Measurements from ENCODE around the gene FLRT1.

Gene FLRT1

GRCh38 chr11:64017945-64018224 is 17.8 kb upstream of the FLRT1 start:
- DNase-seq (ENCODE audit: insufficient read length) (no peak), FAIRE-seq (no peak)
- TF ChIP-seq TAF1 (IDR thresholded peaks at IDR 0.05; ENCODE audit: borderline replicate concordance, low read depth, low read length): no peak
- no peak for TF ChIP-seq POLR2AphosphoS5 (IDR thresholded peaks at IDR 0.05; ENCODE audit: low read depth, low read length)
- no peak for TF ChIP-seq POLR2A (IDR thresholded peaks at IDR 0.05; ENCODE audit: low read depth, low read length)

- FAIRE-seq: no peak
- TF ChIP-seq TAF1 (IDR thresholded peaks at IDR 0.05; ENCODE audit: borderline replicate concordance, low read depth, low read length): no peak
- no peak for TF ChIP-seq POLR2A (IDR thresholded peaks at IDR 0.05; ENCODE audit: low read depth, low read length)
- no peak for TF ChIP-seq POLR2AphosphoS5 (IDR thresholded peaks at IDR 0.05; ENCODE audit: low read depth, low read length)
These were observed 17.4 kb upstream of the FLRT1 start for GRCh38 chr11:64018310-64018709.

GRCh38 chr11:64019106-64020037 is 16.4 kb upstream of the FLRT1 start:
- TF ChIP-seq POLR2A (IDR thresholded peaks at IDR 0.05; ENCODE audit: low read depth, low read length): no peak
- no peak for TF ChIP-seq TAF1 (IDR thresholded peaks at IDR 0.05; ENCODE audit: borderline replicate concordance, low read depth, low read length)
- TF ChIP-seq POLR2AphosphoS5 (IDR thresholded peaks at IDR 0.05; ENCODE audit: low read depth, low read length): no peak
- DNase-seq (ENCODE audit: insufficient read length): no peak
- no peak for FAIRE-seq

More at GRCh38 chr11:64018310-64018709, 17.4 kb upstream of the FLRT1 start:
- no peak for DNase-seq (ENCODE audit: insufficient read length)

- TF ChIP-seq POLR2A (IDR thresholded peaks at IDR 0.05; ENCODE audit: low read depth, low read length) (no peak), POLR2AphosphoS5 (IDR thresholded peaks at IDR 0.05; ENCODE audit: low read depth, low read length) (no peak), TAF1 (IDR thresholded peaks at IDR 0.05; ENCODE audit: borderline replicate concordance, low read depth, low read length) (no peak)
- FAIRE-seq (no peak), DNase-seq (ENCODE audit: insufficient read length) (no peak)
These were observed 14.6 kb upstream of the FLRT1 start for GRCh38 chr11:64020976-64021756.

- TF ChIP-seq POLR2A (IDR thresholded peaks at IDR 0.05; ENCODE audit: low read depth, low read length) (no peak), TAF1 (IDR thresholded peaks at IDR 0.05; ENCODE audit: borderline replicate concordance, low read depth, low read length) (no peak), POLR2AphosphoS5 (IDR thresholded peaks at IDR 0.05; ENCODE audit: low read depth, low read length) (no peak)
- FAIRE-seq (no peak), DNase-seq (ENCODE audit: insufficient read length) (no peak)
These were observed 14.0 kb upstream of the FLRT1 start for GRCh38 chr11:64021757-64022093.

GRCh38 chr11:64022125-64022784 is 13.5 kb upstream of the FLRT1 start:
- FAIRE-seq: no peak
- no peak for TF ChIP-seq POLR2A (IDR thresholded peaks at IDR 0.05; ENCODE audit: low read depth, low read length)
- TF ChIP-seq TAF1 (IDR thresholded peaks at IDR 0.05; ENCODE audit: borderline replicate concordance, low read depth, low read length): no peak
- no peak for DNase-seq (ENCODE audit: insufficient read length)

- no peak for FAIRE-seq
- no peak for DNase-seq (ENCODE audit: insufficient read length)
- TF ChIP-seq POLR2AphosphoS5 (IDR thresholded peaks at IDR 0.05; ENCODE audit: low read depth, low read length): no peak
- no peak for TF ChIP-seq POLR2A (IDR thresholded peaks at IDR 0.05; ENCODE audit: low read depth, low read length)
- TF ChIP-seq TAF1 (IDR thresholded peaks at IDR 0.05; ENCODE audit: borderline replicate concordance, low read depth, low read length): no peak
These were observed 11.7 kb upstream of the FLRT1 start for GRCh38 chr11:64023712-64024710.

- FAIRE-seq (no peak), DNase-seq (ENCODE audit: insufficient read length) (no peak)
- TF ChIP-seq POLR2AphosphoS5 (IDR thresholded peaks at IDR 0.05; ENCODE audit: low read depth, low read length): no peak
- TF ChIP-seq TAF1 (IDR thresholded peaks at IDR 0.05; ENCODE audit: borderline replicate concordance, low read depth, low read length): no peak
- TF ChIP-seq POLR2A (IDR thresholded peaks at IDR 0.05; ENCODE audit: low read depth, low read length): no peak
These were observed 10.5 kb upstream of the FLRT1 start for GRCh38 chr11:64025205-64025604.

- DNase-seq (ENCODE audit: insufficient read length) (no peak), FAIRE-seq (no peak)
- TF ChIP-seq POLR2AphosphoS5 (IDR thresholded peaks at IDR 0.05; ENCODE audit: low read depth, low read length): no peak
- TF ChIP-seq TAF1 (IDR thresholded peaks at IDR 0.05; ENCODE audit: borderline replicate concordance, low read depth, low read length): no peak
These were observed 9.0 kb upstream of the FLRT1 start for GRCh38 chr11:64026575-64027205.

GRCh38 chr11:64027651-64028397 is 7.9 kb upstream of the FLRT1 start:
- no peak for DNase-seq (ENCODE audit: insufficient read length)
- TF ChIP-seq POLR2AphosphoS5 (IDR thresholded peaks at IDR 0.05; ENCODE audit: low read depth, low read length): no peak
- TF ChIP-seq TAF1 (IDR thresholded peaks at IDR 0.05; ENCODE audit: borderline replicate concordance, low read depth, low read length): no peak
- TF ChIP-seq POLR2A (IDR thresholded peaks at IDR 0.05; ENCODE audit: low read depth, low read length): no peak
- peak; percentile 63 for FAIRE-seq
